HCT116 (cell line): ENCODE data around the gene CISD1. TPM values are rescaled to one million over a fixed set of nuclear protein-coding genes. Genes with fewer than 3 reads are reported as not detected.

Experiments
- ATAC-seq: fragments of 200-7000 bp; cut with Tn5 transposase; 2 replicates; pipeline ENCODE4 v1.9.1; 2020; ENCODE audit warnings: mild to moderate bottlenecking, moderate library complexity
- BruUV-seq: library from RNA; stranded (reverse); fragments of 400-500 nt; replicated peaks from 2 replicates; lab custom pipeline; 2021; lab: Mats Ljungman, UMichigan
- CTCF ChIA-PET: fragments of 300-600 bp; sonication (Branson Sonifier 250); formaldehyde crosslinking; loops from one replicate; lab custom pipeline; 2021; ENCODE audit warnings: antibody characterized with exemption; lab: Charles Lee
- POLR2A ChIA-PET: fragments of 300-600, 350-600 bp; sonication (Branson Sonifier 250); formaldehyde crosslinking; loops from one replicate; lab custom pipeline; 2021; ENCODE audit warnings: antibody characterized with exemption; lab: Charles Lee
- RAD21 ChIA-PET, 2 experiments: fragments of 300-600 bp; sonication (Branson Sonifier 250); formaldehyde crosslinking; loops; one replicate each; lab custom pipeline; 2023; ENCODE audit warnings: low total read pairs in 2 of 2; ENCODE audit not compliant: uncharacterized antibody in 2 of 2, unreplicated experiment in 2 of 2, low non-redundant PET in 1 of 2; lab: Charles Lee
- DNase-seq: peaks from one replicate; pipeline ENCODE4 v3.0.0-alpha.2; 2010; ENCODE audit warnings: low read depth, low spot score
- H2AFZ ChIP-seq: fragments of 200-600 bp; shearing (Covaris generic), sonication (generic); 2 replicates; pipeline ENCODE4 v1.6.1; 2017; ENCODE audit warnings: low read depth, mixed run types, mixed read lengths, antibody characterized with exemption, low read length; ENCODE audit not compliant: poor library complexity, severe bottlenecking
- H3K27ac ChIP-seq: 2 replicates; pipeline ENCODE4 v1.5.1; 2012; ENCODE audit warnings: low read depth, low read length
- H3K27me3 ChIP-seq: fragments of 200-600 bp; sonication (generic); 2 replicates; pipeline ENCODE4 v1.6.1; 2016; ENCODE audit warnings: mixed run types, low read length, mixed read lengths; ENCODE audit not compliant: insufficient read depth
- H3K36me3 ChIP-seq, 2 experiments: fragments of 200-500 bp in 1 of 2; fragments of 200-600 bp in 1 of 2; sonication (Bioruptor generic) in 1 of 2; sonication (generic) in 1 of 2; 2 replicates each; pipeline versions ENCODE4 v1.5.1 to v1.6.1; 2014 to 2016; ENCODE audit warnings: low read length in 2 of 2, inconsistent platforms in 1 of 2, mixed read lengths in 1 of 2, mixed run types in 1 of 2; ENCODE audit not compliant: insufficient read depth in 2 of 2, control insufficient read depth in 1 of 2
- H3K4me1 ChIP-seq, 2 experiments: fragments of 200-600 bp in 1 of 2; sonication (generic) in 1 of 2; 2 replicates each; pipeline versions ENCODE4 v1.5.1 to v1.6.1; 2012 to 2017; ENCODE audit warnings: low read length in 2 of 2, inconsistent platforms in 1 of 2, mild to moderate bottlenecking in 1 of 2, mixed read lengths in 1 of 2, mixed run types in 1 of 2, moderate library complexity in 1 of 2; ENCODE audit not compliant: insufficient read depth in 2 of 2, control insufficient read depth in 1 of 2
- H3K4me2 ChIP-seq: fragments of 200-600 bp; sonication (generic); 2 replicates; pipeline ENCODE4 v1.6.1; 2017; ENCODE audit warnings: mixed run types, low read length, mixed read lengths
- H3K4me3 ChIP-seq, 2 experiments: fragments of 200-600 bp in 1 of 2; sonication (generic) in 1 of 2; replicated peaks in 1 of 2; 2 replicates each; pipeline ENCODE4 v1.5.1; 2011 to 2016; ENCODE audit warnings: low read length in 2 of 2, control low read depth in 1 of 2, low read depth in 1 of 2, mild to moderate bottlenecking in 1 of 2, mixed read lengths in 1 of 2, mixed run types in 1 of 2
- H3K79me2 ChIP-seq: fragments of 200-600 bp; sonication (generic); 2 replicates; pipeline ENCODE4 v1.6.1; 2017; ENCODE audit warnings: mild to moderate bottlenecking, mixed run types, low read length, moderate library complexity, mixed read lengths; ENCODE audit not compliant: insufficient read depth
- H3K9ac ChIP-seq: fragments of 200-600 bp; sonication (generic); 2 replicates; pipeline ENCODE4 v1.6.1; 2016; ENCODE audit warnings: low read length, mixed read lengths
- H3K9me2 ChIP-seq: fragments of 200-600 bp; sonication (generic), shearing (Covaris generic); 2 replicates; pipeline ENCODE4 v1.6.1; 2017; ENCODE audit warnings: mixed run types, mild to moderate bottlenecking, moderate library complexity; ENCODE audit not compliant: insufficient read depth
- H3K9me3 ChIP-seq, 2 experiments: fragments of 200-500 bp in 1 of 2; fragments of 200-600 bp in 1 of 2; sonication (Bioruptor generic) in 1 of 2; sonication (generic) in 1 of 2; 2 replicates each; pipeline ENCODE4 v1.6.1; 2014 to 2017; ENCODE audit warnings: low read length in 2 of 2, mixed read lengths in 2 of 2, inconsistent platforms in 1 of 2, low read depth in 1 of 2, mild to moderate bottlenecking in 1 of 2, mixed run types in 1 of 2, moderate library complexity in 1 of 2; ENCODE audit not compliant: control insufficient read depth in 1 of 2, insufficient read depth in 1 of 2
- H4K20me1 ChIP-seq: fragments of 200-600 bp; sonication (generic), shearing (Covaris generic); 2 replicates; pipeline ENCODE4 v1.6.1; 2017; ENCODE audit warnings: mixed run types, mild to moderate bottlenecking, moderate library complexity; ENCODE audit not compliant: insufficient read depth
- EGR1 ChIP-seq: IDR thresholded peaks from 2 replicates; pipeline ENCODE4 v1.6.1; 2012; ENCODE audit warnings: low read depth
- ELF1 ChIP-seq: IDR thresholded peaks from 2 replicates; pipeline ENCODE4 v1.6.1; 2012; ENCODE audit warnings: low read depth, borderline replicate concordance
- FOSL1 ChIP-seq: IDR thresholded peaks from 2 replicates; pipeline ENCODE4 v1.6.1; 2012; ENCODE audit warnings: low read depth
- MAX ChIP-seq: IDR thresholded peaks from 2 replicates; pipeline ENCODE4 v1.6.1; 2012
- POLR2A ChIP-seq: IDR thresholded peaks from 2 replicates; pipeline ENCODE4 v1.7.0; 2011; ENCODE audit warnings: borderline replicate concordance; ENCODE audit not compliant: insufficient read depth, insufficient read length; ENCODE audit errors: extremely low read depth
- POLR2AphosphoS5 ChIP-seq: IDR thresholded peaks from 2 replicates; pipeline ENCODE4 v1.6.1; 2011; ENCODE audit warnings: mild to moderate bottlenecking, low read depth, low read length, moderate library complexity
- REST ChIP-seq: IDR thresholded peaks from 2 replicates; pipeline ENCODE4 v1.6.1; 2012; ENCODE audit warnings: low read depth
- SIN3A ChIP-seq: IDR thresholded peaks from 2 replicates; pipeline ENCODE4 v1.6.1; 2012; ENCODE audit warnings: low read depth
- SP1 ChIP-seq: IDR thresholded peaks from 2 replicates; pipeline ENCODE4 v1.6.1; 2012; ENCODE audit warnings: low read depth
- TCF7L2 ChIP-seq: IDR thresholded peaks from 2 replicates; pipeline ENCODE4 v1.7.0; 2011; ENCODE audit warnings: borderline replicate concordance, inconsistent platforms; ENCODE audit not compliant: insufficient read depth, insufficient read length; ENCODE audit errors: extremely low read depth
- ZBTB33 ChIP-seq: IDR thresholded peaks from 2 replicates; pipeline ENCODE4 v1.6.1; 2011; ENCODE audit warnings: mild to moderate bottlenecking, low read length, moderate library complexity; ENCODE audit not compliant: insufficient replicate concordance; ENCODE audit errors: extremely low read depth
- ZFX ChIP-seq: fragments of 450-650 bp; IDR thresholded peaks from 2 replicates; pipeline ENCODE4 v1.6.1; 2017
- ZNF274 ChIP-seq: fragments of 200-500 bp; sonication (Bioruptor generic); IDR thresholded peaks from 2 replicates; pipeline ENCODE4 v1.6.1; 2014; ENCODE audit warnings: mild to moderate bottlenecking, low read depth, low read length, inconsistent platforms
- intact Hi-C: fragments of 100-400 bp; cut with micrococcal nuclease; formaldehyde crosslinking; loops from 2 replicates; pipeline ENCODE4 v1.10.0; 2022
- total RNA-seq: library from RNA; stranded (reverse); gene quantifications from one replicate; pipeline ENCODE4 v1.2.1, GENCODE V29; 2021; ENCODE audit not compliant: unreplicated experiment
- TF ChIP-seq, protein P1 (sequence below), 3 experiments: fragments of 200-600 bp in 1 of 3; sonication (generic) in 1 of 3; IDR thresholded peaks in 2 of 3; conservative IDR thresholded peaks in 1 of 3; 2 replicates each; pipeline ENCODE4 v1.5.1; 2012 to 2017; ENCODE audit warnings: low read depth in 2 of 3, low read length in 2 of 3, antibody characterized with exemption in 1 of 3, borderline replicate concordance in 1 of 3, control low read depth in 1 of 3, mild to moderate bottlenecking in 1 of 3, mixed read lengths in 1 of 3, mixed run types in 1 of 3, moderate library complexity in 1 of 3; ENCODE audit not compliant: insufficient read depth in 1 of 3
- TF ChIP-seq, protein P2 (sequence below): IDR thresholded peaks from 2 replicates; pipeline ENCODE4 v1.6.1; 2012

The CISD1 gene
- total RNA-seq, 1 experiment from 2014 or later: 47.3 TPM

- H3K27ac ChIP-seq: no peak overlapping the region
- POLR2A ChIA-PET: no interaction called here
- H3K9me3 ChIP-seq: no peaks in the 10 kb centered on the region
- no TSS peak for BruUV-seq
- H3K27me3 ChIP-seq: no peaks in the 10 kb centered on the region
- DNase-seq (no peak), ATAC-seq (no peak)
- TF ChIP-seq ZBTB33 (no peak), TCF7L2 (no peak), SP1 (no peak), REST (no peak), EGR1 (no peak), ZFX (no peak), FOSL1 (no peak), ZNF274 (no peak), POLR2A (no peak), MAX (no peak), ELF1 (no peak), SIN3A (no peak), POLR2AphosphoS5 (no peak)
- TF ChIP-seq, protein P1, sequence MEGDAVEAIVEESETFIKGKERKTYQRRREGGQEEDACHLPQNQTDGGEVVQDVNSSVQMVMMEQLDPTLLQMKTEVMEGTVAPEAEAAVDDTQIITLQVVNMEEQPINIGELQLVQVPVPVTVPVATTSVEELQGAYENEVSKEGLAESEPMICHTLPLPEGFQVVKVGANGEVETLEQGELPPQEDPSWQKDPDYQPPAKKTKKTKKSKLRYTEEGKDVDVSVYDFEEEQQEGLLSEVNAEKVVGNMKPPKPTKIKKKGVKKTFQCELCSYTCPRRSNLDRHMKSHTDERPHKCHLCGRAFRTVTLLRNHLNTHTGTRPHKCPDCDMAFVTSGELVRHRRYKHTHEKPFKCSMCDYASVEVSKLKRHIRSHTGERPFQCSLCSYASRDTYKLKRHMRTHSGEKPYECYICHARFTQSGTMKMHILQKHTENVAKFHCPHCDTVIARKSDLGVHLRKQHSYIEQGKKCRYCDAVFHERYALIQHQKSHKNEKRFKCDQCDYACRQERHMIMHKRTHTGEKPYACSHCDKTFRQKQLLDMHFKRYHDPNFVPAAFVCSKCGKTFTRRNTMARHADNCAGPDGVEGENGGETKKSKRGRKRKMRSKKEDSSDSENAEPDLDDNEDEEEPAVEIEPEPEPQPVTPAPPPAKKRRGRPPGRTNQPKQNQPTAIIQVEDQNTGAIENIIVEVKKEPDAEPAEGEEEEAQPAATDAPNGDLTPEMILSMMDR (IDR thresholded peaks at IDR 0.05 in 2 of 3, conservative IDR thresholded peaks at IDR 0.05 in 1 of 3; ENCODE audit: borderline replicate concordance in 1 of 3, insufficient read depth in 1 of 3, low read depth in 2 of 3, low read length in 2 of 3): no peak
- TF ChIP-seq, protein P2, sequence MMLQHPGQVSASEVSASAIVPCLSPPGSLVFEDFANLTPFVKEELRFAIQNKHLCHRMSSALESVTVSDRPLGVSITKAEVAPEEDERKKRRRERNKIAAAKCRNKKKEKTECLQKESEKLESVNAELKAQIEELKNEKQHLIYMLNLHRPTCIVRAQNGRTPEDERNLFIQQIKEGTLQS: no peak
- no peak overlapping the region for H2AFZ ChIP-seq
- RAD21 ChIA-PET: no interaction called here
- H3K9ac ChIP-seq: no peak overlapping the region
- no peak overlapping the region for H3K4me3 ChIP-seq
- H3K36me3 ChIP-seq: no peaks in the 10 kb centered on the region
- H3K9me2 ChIP-seq: no peaks in the 10 kb centered on the region
- H3K4me2 ChIP-seq: no peak overlapping the region
- peaks cover 32% of the 10 kb centered on the region for H3K79me2 ChIP-seq
- H4K20me1 ChIP-seq: peaks cover 3% of the 10 kb centered on the region; the same call in 1 of the 2 replicates
- CTCF ChIA-PET: no interaction called here
- intact Hi-C loops: no loop called here
- peaks cover 10 to 23% of the 10 kb centered on the region in 2 experiments for H3K4me1 ChIP-seq
These were observed 3.7 kb upstream of the CISD1 start for GRCh38 chr10:58265249-58265648.
